ENCODE data around the gene SLC6A4.
"Not testable (repeated sequence)": the region's sequence is repeated elsewhere in the genome, so short reads cannot be mapped to it uniquely, and the experiment has no call there.

Gene SLC6A4

GRCh38 chr17:30217746-30218245 lies 17.7 kb downstream of the SLC6A4 start:
- no peak for DNase-seq

GRCh38 chr17:30217054-30217453 lies 18.4 kb downstream of the SLC6A4 start:
- DNase-seq, result no peak

- peak; percentile 33 for DNase-seq
These were observed 22.7 kb downstream of the SLC6A4 start for GRCh38 chr17:30212750-30213149.

GRCh38 chr17:30211371-30211770 lies 24.1 kb downstream of the SLC6A4 start:
- DNase-seq, result peak; percentile 28

GRCh38 chr17:30210901-30211300 lies 24.6 kb downstream of the SLC6A4 start:
- no peak for DNase-seq

GRCh38 chr17:30210366-30210765 lies 25.1 kb downstream of the SLC6A4 start:
- no peak for DNase-seq

- no peak for DNase-seq
These were observed 25.6 kb downstream of the SLC6A4 start for GRCh38 chr17:30209930-30210329.

GRCh38 chr17:30208214-30208613 lies 27.3 kb downstream of the SLC6A4 start:
- no peak for DNase-seq

GRCh38 chr17:30207655-30208054 lies 27.8 kb downstream of the SLC6A4 start:
- DNase-seq, result no peak

- DNase-seq, result no peak
These were observed 32.0 kb downstream of the SLC6A4 start for GRCh38 chr17:30203471-30203981.

- not testable (repeated sequence) for DNase-seq
These were observed 34.8 kb downstream of the SLC6A4 start for GRCh38 chr17:30200656-30201055.

- DNase-seq, result no peak
These were observed 35.4 kb downstream of the SLC6A4 start for GRCh38 chr17:30200106-30200505.

GRCh38 chr17:30199600-30199999 lies 35.9 kb downstream of the SLC6A4 start:
- DNase-seq, result no peak

- no peak for DNase-seq
These were observed 38.1 kb downstream of the SLC6A4 start for GRCh38 chr17:30197416-30197815.

GRCh38 chr17:30196504-30196903 lies 39.0 kb downstream of the SLC6A4 start:
- no peak for DNase-seq

- no peak for DNase-seq
These were observed 44.4 kb downstream of the SLC6A4 start for GRCh38 chr17:30191072-30191471.

- no peak for DNase-seq
These were observed 47.1 kb downstream of the SLC6A4 start for GRCh38 chr17:30188211-30188939.

GRCh38 chr17:30187573-30187972 lies 47.9 kb downstream of the SLC6A4 start:
- DNase-seq, result no peak

GRCh38 chr17:30186761-30187160 lies 48.7 kb downstream of the SLC6A4 start:
- DNase-seq, result no peak

- DNase-seq, result no peak
These were observed 58.6 kb downstream of the SLC6A4 start for GRCh38 chr17:30176855-30177254.

GRCh38 chr17:30174556-30174955 lies 60.9 kb downstream of the SLC6A4 start:
- DNase-seq, result no peak

GRCh38 chr17:30173649-30174048 lies 61.8 kb downstream of the SLC6A4 start:
- peak; percentile 81 for DNase-seq

- DNase-seq, result no peak
These were observed 62.9 kb downstream of the SLC6A4 start for GRCh38 chr17:30172560-30172959.

GRCh38 chr17:30170415-30170987 lies 65.0 kb downstream of the SLC6A4 start:
- DNase-seq, result no peak
